Measurements from ENCODE around the gene FMN1.
"Not testable (repeated sequence)": the region's sequence is repeated elsewhere in the genome, so short reads cannot be mapped to it uniquely, and the experiment has no call there.

FMN1 gene

DNA sequence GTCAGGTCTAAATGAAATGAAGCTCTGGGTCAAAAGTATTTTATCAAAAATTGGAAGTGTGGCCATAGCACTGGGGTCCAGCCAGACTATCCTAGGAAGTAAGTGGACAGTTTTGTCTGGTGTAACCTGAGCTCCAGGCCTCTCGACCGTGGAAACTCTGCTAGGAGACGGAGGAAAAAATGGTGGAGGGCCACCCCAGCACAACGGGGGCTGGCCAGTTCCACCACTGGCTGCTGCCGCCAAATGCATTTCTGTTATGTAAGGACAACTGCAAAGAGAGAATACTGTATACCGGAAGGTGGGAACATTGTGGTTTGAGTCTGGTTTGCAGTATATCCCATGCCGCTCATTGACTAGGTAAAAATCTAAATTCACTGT, 241.0 kb downstream of the FMN1 start:
- no peaks in the 10 kb centered on the region for H3K79me2 ChIP-seq (ENCODE audit: control insufficient read depth, insufficient read depth, low read length, poor library complexity)
- no peak overlapping the region for H2BK120ac ChIP-seq (ENCODE audit: insufficient read depth, low read length, poor library complexity)
- no peak overlapping the region for H4K12ac ChIP-seq (ENCODE audit: low read depth, low read length)
- no peak for DNase-seq
- H3K4me1 ChIP-seq (ENCODE audit: control insufficient read depth in 1 of 2, insufficient read depth in 2 of 2, low read length in 2 of 2) = peaks cover 0 to 3% of the 10 kb centered on the region in 2 experiments
- H4K91ac ChIP-seq (ENCODE audit: low read depth, low read length) = no peak overlapping the region
- no peak overlapping the region for H3K4me3 ChIP-seq (ENCODE audit: low read depth, low read length)
- no peak overlapping the region for H2BK12ac ChIP-seq (ENCODE audit: low read length)
- no peak overlapping the region for H3K9ac ChIP-seq (ENCODE audit: low read length)
- H3K36me3 ChIP-seq (ENCODE audit: control insufficient read depth in 1 of 2, insufficient read depth in 2 of 2, low read length in 2 of 2) = no peaks in the 10 kb centered on the region
- WGBS (ENCODE audit: extremely low coverage, insufficient coverage, insufficient read length) = no CpG with 5 or more reads among the region's 7 CpGs
- no peaks in the 10 kb centered on the region for H3K79me1 ChIP-seq (ENCODE audit: low read length)
- no peak overlapping the region for H2AFZ ChIP-seq (ENCODE audit: insufficient read depth, low read length, poor library complexity)
- no peak overlapping the region for H3K18ac ChIP-seq (ENCODE audit: low read length)
- H3K27ac ChIP-seq (ENCODE audit: low read depth, low read length) = no peak overlapping the region
- H3K9me3 ChIP-seq (ENCODE audit: insufficient read depth, low read depth, low read length) = no peaks in the 10 kb centered on the region
- no peak overlapping the region for H3K14ac ChIP-seq (ENCODE audit: low read length)
- no peak overlapping the region for H2AK5ac ChIP-seq (ENCODE audit: low read length)
- no peak overlapping the region for H3K23ac ChIP-seq (ENCODE audit: low read length)
- H3K27me3 ChIP-seq (ENCODE audit: insufficient read depth, low read length) = no peaks in the 10 kb centered on the region
- H4K8ac ChIP-seq (ENCODE audit: low read depth, low read length) = no peak overlapping the region
- no peak overlapping the region for H3K4me2 ChIP-seq (ENCODE audit: low read length)
- no peak overlapping the region for H2BK5ac ChIP-seq (ENCODE audit: low read depth, low read length, poor library complexity)
- no peak overlapping the region for H3K4ac ChIP-seq (ENCODE audit: low read depth, low read length)

GRCh38 chr15:32952901-32953532, 241.5 kb downstream of the FMN1 start:
- WGBS (ENCODE audit: extremely low coverage, insufficient coverage, insufficient read length) = no CpG with 5 or more reads among the region's 12 CpGs
- no peak overlapping the region for H3K18ac ChIP-seq (ENCODE audit: low read length)
- no peaks in the 10 kb centered on the region for H3K27me3 ChIP-seq (ENCODE audit: insufficient read depth, low read length)
- H3K79me1 ChIP-seq (ENCODE audit: low read length) = no peaks in the 10 kb centered on the region
- no peak overlapping the region for H3K4me3 ChIP-seq (ENCODE audit: low read depth, low read length)
- no peak for DNase-seq
- no peak overlapping the region for H3K4me2 ChIP-seq (ENCODE audit: low read length)
- H3K4ac ChIP-seq (ENCODE audit: low read depth, low read length) = no peak overlapping the region
- peak overlapping the region; percentile 35 for H4K8ac ChIP-seq (ENCODE audit: low read depth, low read length)
- H2AFZ ChIP-seq (ENCODE audit: insufficient read depth, low read length, poor library complexity) = no peak overlapping the region
- H4K91ac ChIP-seq (ENCODE audit: low read depth, low read length) = no peak overlapping the region
- no peak overlapping the region for H3K9ac ChIP-seq (ENCODE audit: low read length)
- H3K27ac ChIP-seq (ENCODE audit: low read depth, low read length) = no peak overlapping the region
- no peaks in the 10 kb centered on the region for H3K9me3 ChIP-seq (ENCODE audit: insufficient read depth, low read depth, low read length)
- no peak overlapping the region for H2BK12ac ChIP-seq (ENCODE audit: low read length)
- no peaks in the 10 kb centered on the region for H3K79me2 ChIP-seq (ENCODE audit: control insufficient read depth, insufficient read depth, low read length, poor library complexity)
- H3K14ac ChIP-seq (ENCODE audit: low read length) = no peak overlapping the region
- H3K4me1 ChIP-seq (ENCODE audit: control insufficient read depth in 1 of 2, insufficient read depth in 2 of 2, low read length in 2 of 2) = peaks cover 0 to 3% of the 10 kb centered on the region in 2 experiments
- H3K23ac ChIP-seq (ENCODE audit: low read length) = no peak overlapping the region
- H2BK120ac ChIP-seq (ENCODE audit: insufficient read depth, low read length, poor library complexity) = no peak overlapping the region
- H4K12ac ChIP-seq (ENCODE audit: low read depth, low read length) = no peak overlapping the region
- H2BK5ac ChIP-seq (ENCODE audit: low read depth, low read length, poor library complexity) = no peak overlapping the region
- H3K36me3 ChIP-seq (ENCODE audit: control insufficient read depth in 1 of 2, insufficient read depth in 2 of 2, low read length in 2 of 2) = no peaks in the 10 kb centered on the region
- H2AK5ac ChIP-seq (ENCODE audit: low read length) = no peak overlapping the region

DNA sequence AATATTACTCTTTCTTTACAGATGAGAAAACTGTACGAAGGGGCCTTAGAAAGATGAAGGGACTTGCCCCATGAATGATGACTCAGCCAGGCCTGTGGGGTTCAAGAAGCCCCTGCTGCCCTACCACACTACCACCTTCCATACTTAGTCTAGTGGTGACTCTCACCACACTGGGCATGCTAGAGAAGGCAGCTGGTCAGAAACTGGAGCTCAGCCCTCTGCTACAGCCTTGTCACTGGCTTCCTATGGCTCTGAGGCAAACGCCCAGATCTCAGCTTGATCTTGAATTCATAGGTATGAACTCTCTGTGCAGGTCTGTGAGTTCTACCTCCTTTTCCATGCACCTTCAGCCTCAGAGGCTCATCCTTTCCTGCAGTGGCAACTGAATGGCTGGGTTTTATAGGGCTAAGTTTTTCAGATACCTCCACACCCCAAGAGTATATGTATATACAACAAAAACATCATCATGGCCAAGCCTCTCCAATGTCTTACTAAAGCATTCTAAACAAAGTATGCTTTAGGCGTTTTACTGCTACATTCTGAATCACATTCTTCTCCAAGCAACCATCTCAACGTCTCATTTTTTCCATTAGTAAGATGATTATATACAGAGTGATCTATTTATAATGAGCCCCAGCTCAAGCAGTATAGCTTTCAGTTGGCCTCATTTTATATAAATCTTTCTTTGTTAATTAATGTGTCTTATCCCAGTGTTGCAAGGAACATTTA, 242.6 kb downstream of the FMN1 start:
- Histone ChIP-seq H2BK12ac (ENCODE audit: low read length) (no peak overlapping the region), H2BK120ac (ENCODE audit: insufficient read depth, low read length, poor library complexity) (no peak overlapping the region)

GRCh38 chr15:32950051-32950450, 244.5 kb downstream of the FMN1 start:
- not testable (repeated sequence) for H2BK12ac ChIP-seq (ENCODE audit: low read length); H3K79me2 ChIP-seq (ENCODE audit: control insufficient read depth, insufficient read depth, low read length, poor library complexity); H3K9me3 ChIP-seq (ENCODE audit: insufficient read depth, low read depth, low read length); H3K4me1 ChIP-seq (ENCODE audit: control insufficient read depth in 1 of 2, insufficient read depth in 2 of 2, low read length in 2 of 2); H3K23ac ChIP-seq (ENCODE audit: low read length); H3K14ac ChIP-seq (ENCODE audit: low read length); H2BK5ac ChIP-seq (ENCODE audit: low read depth, low read length, poor library complexity); H4K91ac ChIP-seq (ENCODE audit: low read depth, low read length); H3K79me1 ChIP-seq (ENCODE audit: low read length); H2AK5ac ChIP-seq (ENCODE audit: low read length); H3K4ac ChIP-seq (ENCODE audit: low read depth, low read length); H4K12ac ChIP-seq (ENCODE audit: low read depth, low read length); H3K4me2 ChIP-seq (ENCODE audit: low read length); H3K27me3 ChIP-seq (ENCODE audit: insufficient read depth, low read length); H3K36me3 ChIP-seq (ENCODE audit: control insufficient read depth in 1 of 2, insufficient read depth in 2 of 2, low read length in 2 of 2); DNase-seq; H4K8ac ChIP-seq (ENCODE audit: low read depth, low read length); H3K27ac ChIP-seq (ENCODE audit: low read depth, low read length); H3K4me3 ChIP-seq (ENCODE audit: low read depth, low read length); H3K18ac ChIP-seq (ENCODE audit: low read length); H2AFZ ChIP-seq (ENCODE audit: insufficient read depth, low read length, poor library complexity); H3K9ac ChIP-seq (ENCODE audit: low read length); H2BK120ac ChIP-seq (ENCODE audit: insufficient read depth, low read length, poor library complexity)

More for the DNA sequence above, 242.6 kb downstream of the FMN1 start:
- Histone ChIP-seq H3K4ac (ENCODE audit: low read depth, low read length) (no peak overlapping the region), H3K4me1 (ENCODE audit: control insufficient read depth in 1 of 2, insufficient read depth in 2 of 2, low read length in 2 of 2) (peaks cover 0 to 3% of the 10 kb centered on the region in 2 experiments), H3K79me1 (ENCODE audit: low read length) (no peaks in the 10 kb centered on the region), H3K79me2 (ENCODE audit: control insufficient read depth, insufficient read depth, low read length, poor library complexity) (no peaks in the 10 kb centered on the region), H3K9me3 (ENCODE audit: insufficient read depth, low read depth, low read length) (no peaks in the 10 kb centered on the region), H3K4me2 (ENCODE audit: low read length) (no peak overlapping the region), H4K12ac (ENCODE audit: low read depth, low read length) (no peak overlapping the region), H3K23ac (ENCODE audit: low read length) (no peak overlapping the region), H4K91ac (ENCODE audit: low read depth, low read length) (no peak overlapping the region), H2AFZ (ENCODE audit: insufficient read depth, low read length, poor library complexity) (no peak overlapping the region), H3K9ac (ENCODE audit: low read length) (no peak overlapping the region), H3K14ac (ENCODE audit: low read length) (no peak overlapping the region), H4K8ac (ENCODE audit: low read depth, low read length) (no peak overlapping the region), H3K27ac (ENCODE audit: low read depth, low read length) (no peak overlapping the region), H3K27me3 (ENCODE audit: insufficient read depth, low read length) (no peaks in the 10 kb centered on the region), H3K18ac (ENCODE audit: low read length) (no peak overlapping the region), H2AK5ac (ENCODE audit: low read length) (no peak overlapping the region), H2BK5ac (ENCODE audit: low read depth, low read length, poor library complexity) (no peak overlapping the region), H3K36me3 (ENCODE audit: control insufficient read depth in 1 of 2, insufficient read depth in 2 of 2, low read length in 2 of 2) (no peaks in the 10 kb centered on the region), H3K4me3 (ENCODE audit: low read depth, low read length) (no peak overlapping the region)
- no CpG with 5 or more reads among the region's 4 CpGs for WGBS (ENCODE audit: extremely low coverage, insufficient coverage, insufficient read length)
- peak; percentile 42 to 64 for DNase-seq
